ENCODE data around the gene PGM1.

The PGM1 gene

GRCh38 chr1:63635681-63636080 lies 42.5 kb downstream of the PGM1 start:
- DNase-seq = no peak

GRCh38 chr1:63636192-63637105 lies 43.2 kb downstream of the PGM1 start:
- DNase-seq = no peak

DNA sequence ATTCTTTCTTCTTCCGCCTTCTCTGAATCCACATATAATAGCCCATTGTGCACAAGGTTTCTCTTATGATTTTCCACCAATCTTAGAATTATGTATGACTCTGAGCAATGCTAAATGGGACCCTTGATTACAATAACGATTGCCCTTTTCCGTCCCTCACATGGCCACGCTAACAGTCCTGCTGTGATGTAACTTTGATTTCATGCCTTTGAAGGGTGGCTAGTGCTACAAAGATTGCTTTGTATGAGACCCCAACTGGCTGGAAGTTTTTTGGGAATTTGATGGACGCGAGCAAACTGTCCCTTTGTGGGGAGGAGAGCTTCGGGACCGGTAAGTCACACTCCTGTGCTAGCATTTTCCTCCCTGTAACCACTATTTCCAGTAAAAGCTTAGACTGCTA lies 45.3 kb downstream of the PGM1 start:
- no peak for DNase-seq

GRCh38 chr1:63638875-63639274 lies 45.7 kb downstream of the PGM1 start:
- no peak for DNase-seq

DNA sequence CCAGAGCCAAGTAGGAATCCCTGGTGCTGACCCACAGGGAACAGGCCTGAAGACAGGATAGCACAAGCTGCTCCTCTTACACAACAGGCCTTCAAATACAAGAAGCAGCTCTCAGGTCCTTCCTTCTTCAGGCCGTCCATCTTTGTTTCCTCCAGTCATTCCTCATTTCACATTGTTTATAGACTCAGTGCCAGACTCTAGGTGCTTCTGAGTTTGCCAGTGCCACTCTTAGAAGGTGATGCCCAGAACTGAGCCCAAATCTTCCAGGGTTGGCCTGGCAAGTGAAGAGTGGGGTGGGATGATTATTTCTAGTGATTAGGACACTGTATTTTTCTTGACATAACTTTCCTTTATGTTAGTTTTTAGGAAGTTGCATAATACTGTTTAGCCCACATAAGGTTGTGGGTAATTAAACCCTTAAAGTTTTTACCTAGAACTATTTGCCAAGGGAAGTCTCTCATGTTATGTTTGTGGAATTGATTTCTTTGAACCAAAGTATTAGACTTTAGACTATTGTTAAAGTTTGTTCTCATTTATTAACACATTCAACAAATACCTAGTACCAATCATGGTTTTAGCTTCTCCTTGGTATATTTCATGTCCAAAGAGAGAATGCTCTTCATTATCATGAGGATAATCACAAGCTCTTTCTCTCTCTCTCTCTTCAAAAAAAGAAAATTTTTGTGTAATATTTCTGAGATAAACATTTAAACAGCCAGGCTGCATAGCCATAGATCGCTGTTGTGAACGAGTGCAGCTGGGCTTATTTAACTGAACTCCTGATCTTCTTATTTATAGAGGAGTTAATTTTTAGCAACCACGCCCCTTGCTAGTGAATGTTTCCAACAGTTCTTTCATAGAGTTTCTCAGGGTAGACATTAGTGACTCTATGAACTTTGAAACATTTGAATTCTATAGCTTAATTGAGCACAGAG lies 47.7 kb downstream of the PGM1 start:
- no peak for DNase-seq

DNA sequence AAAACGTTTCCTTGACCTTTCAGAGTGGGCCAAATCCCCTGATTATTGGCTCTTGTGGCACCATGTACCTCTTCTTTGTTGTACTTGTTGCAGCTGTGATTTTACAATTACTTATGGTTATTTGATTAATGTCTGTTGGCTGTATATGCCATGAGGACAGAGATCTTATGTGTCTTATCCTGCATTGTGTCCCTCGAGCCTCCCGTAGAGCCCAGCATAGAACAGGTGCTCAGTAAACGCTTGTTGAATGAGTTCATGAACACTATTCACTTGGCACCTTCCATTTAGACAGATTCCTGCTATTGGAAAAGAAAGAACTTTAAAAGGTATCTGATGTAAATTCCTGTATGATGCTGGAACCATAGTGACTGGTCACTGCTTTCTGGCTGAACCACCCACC lies 48.4 kb downstream of the PGM1 start:
- DNase-seq = no peak

DNA sequence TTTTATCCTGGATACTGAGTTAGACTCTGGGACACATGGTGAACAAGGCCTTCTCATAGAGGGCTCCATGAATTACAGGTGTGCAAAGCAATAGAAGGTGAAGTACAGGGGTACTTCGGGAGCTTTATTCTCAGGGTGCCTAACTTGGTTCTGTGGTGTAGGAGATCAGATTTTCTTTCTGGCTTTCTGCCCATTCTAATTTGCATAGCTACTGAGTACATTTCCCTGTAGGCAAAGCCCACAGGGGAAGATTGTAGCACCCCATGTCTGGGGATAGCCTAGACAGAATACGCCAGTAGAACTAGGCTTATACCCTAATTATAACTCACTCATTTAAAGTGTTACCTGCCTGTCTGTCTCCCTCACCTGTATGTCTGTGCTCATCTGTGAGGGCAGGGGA lies 49.7 kb downstream of the PGM1 start:
- no peak for DNase-seq

- DNase-seq = no peak
Observed at GRCh38 chr1:63643517-63643916, 50.3 kb downstream of the PGM1 start.

- DNase-seq = no peak
Observed at GRCh38 chr1:63643926-63644325, 50.7 kb downstream of the PGM1 start.

DNA sequence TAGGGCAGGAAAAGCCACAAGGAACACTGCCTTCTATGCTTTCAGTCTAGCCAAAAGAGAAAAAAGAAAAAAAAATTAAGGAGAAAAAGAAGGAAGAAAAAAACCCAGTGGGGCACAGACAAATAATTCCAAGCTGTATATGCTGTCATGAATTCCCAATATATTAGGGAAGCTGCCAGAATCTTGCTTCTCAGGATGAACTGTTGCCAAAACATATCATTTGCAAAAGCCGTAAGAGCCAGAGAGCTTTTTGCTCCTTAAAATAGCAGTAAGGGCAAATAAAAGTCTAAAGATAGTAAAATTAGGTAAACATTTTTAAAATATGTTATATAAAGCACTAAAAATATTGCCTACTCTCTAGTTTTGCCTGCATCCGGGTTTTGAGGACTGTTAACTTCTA lies 52.1 kb downstream of the PGM1 start:
- no peak for DNase-seq

GRCh38 chr1:63648689-63649088 lies 55.5 kb downstream of the PGM1 start:
- DNase-seq = no peak

- no peak for DNase-seq
Observed at GRCh38 chr1:63651161-63651701, 58.0 kb downstream of the PGM1 start.

DNA sequence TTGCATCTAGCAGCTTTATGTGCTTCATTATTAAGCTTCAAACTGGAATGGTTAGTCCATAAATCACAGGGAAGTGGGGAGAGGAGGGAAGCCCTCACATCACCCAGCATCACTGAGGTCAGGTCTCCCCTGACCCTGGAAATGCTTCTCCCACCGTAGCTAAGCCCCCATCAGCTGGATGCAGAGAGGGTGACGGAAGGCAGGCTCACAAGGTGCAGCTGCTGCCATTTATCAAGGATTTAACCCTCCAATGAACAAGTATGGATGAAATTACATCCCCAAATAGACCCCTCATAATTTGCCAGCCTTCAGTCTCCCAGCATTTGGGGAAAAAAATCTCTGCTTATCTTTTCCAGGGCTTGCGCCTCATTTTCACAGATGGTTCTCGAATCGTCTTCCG lies 60.8 kb downstream of the PGM1 start:
- no peak for DNase-seq

DNA sequence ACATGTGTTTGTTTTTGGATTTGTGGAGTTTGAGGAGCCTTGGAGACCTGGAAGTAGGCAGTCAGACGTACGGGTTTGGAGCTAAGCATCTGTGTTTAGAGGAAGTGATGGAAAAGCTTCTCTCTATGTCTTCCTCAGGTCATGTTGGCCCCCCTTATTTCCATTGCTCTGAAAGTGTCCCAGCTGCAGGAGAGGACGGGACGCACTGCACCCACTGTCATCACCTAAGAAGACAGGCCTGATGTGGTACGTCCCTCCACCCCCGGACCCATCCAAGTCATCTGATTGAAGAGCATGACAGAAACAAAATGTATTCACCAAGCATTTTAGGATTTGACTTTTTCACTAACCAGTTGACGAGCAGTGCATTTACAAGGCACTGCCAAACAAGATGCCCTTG lies 66.2 kb downstream of the PGM1 start:
- DNase-seq = no peak

DNA sequence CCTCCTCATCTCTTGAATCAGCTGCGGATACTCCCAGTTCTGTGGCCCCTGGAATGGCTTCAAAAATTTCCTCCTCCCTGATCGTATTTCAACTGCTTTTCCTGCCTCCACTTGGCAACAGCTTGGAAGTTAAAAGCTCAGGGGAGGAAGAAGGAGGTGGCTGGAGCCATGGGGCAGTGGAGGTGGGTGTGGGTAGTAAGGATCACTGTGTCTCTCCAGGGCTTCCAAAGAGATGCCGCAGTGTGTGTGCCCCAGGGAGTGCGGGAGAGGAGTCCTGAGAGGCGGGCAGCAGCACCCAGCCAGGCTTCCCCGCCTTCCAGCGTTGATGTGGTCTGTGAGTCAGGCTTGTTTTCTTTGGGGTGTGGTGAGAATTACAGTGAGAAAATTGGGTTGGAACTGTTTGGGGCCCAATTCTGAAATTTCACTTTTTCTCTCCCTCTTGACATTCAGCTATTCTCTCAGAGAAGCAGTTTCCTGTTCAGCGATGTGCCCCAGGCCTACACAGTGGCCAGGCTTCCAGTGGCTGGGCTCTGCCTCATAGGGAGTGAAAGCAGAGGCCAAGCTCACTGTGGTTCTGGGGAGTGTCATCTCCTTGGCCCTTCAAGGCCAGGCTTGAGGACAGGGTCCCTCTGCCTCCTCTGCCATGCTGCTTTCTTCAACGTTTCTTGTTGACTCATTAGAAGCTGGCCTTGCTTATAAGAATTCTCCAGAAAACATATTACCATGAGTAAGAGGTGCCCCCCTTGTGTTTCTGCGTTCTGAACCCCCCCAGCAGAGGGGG lies 69.0 kb downstream of the PGM1 start:
- DNase-seq = no peak

GRCh38 chr1:63662841-63663240 lies 69.6 kb downstream of the PGM1 start:
- no peak for DNase-seq

DNA sequence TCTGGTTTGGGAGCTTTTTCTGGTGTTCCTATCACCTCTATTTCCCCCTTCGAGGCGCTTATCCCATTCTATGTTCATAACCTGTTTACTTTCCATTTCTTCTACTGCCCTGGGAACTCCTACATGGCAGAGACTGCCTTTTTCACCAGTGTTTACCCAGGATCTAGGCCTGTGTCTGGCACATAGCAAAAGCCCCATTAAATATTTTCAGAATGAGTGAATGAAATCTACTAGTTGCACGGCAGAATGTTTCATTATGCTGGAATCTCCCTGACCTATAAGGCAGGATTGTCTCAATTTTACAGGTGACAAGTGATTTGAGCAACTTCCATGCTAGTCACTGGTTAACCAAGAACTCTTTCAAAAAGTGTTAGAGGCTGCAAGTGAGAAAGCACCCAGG lies 70.1 kb downstream of the PGM1 start:
- no peak for DNase-seq

DNA sequence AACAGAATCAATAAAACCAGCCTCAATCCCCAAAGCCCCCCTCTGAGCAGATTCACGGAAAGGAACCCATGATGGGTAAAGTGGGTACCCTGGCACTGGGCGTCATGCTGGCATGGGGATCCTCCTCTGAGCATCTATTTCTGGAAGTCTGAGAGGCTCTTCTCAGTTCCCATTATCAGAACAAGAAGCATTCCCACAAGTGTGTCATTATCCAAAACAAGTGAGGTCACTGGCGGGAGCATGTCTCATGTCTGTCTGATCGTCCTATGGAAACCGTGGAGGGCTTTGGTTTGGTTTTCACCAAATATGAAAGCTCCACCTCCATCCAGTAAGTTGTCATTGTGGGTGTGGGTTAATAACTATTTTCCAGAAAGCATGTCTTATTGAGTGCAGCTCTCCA lies 70.7 kb downstream of the PGM1 start:
- DNase-seq = no peak

DNA sequence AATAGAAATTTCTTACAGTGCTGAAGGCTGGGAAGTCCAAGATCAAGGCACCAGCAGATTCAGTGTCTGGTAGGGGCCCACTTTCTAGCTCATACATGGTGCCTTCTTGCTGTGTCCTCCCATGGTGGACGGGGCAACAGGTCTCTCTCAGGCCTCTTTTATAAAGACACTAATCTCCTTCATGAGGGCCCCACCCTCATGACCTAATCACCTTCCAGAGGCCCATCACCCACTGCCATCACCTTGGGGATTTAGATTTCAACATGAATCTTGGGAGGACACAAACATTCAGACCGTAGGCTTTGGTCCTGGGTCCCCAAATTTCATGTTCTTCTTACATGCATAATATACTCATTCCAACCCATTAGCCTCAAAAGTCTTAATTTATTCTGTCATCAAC lies 71.5 kb downstream of the PGM1 start:
- DNase-seq = no peak

- DNase-seq = no peak
Observed at GRCh38 chr1:63665410-63665809, 72.2 kb downstream of the PGM1 start.

DNA sequence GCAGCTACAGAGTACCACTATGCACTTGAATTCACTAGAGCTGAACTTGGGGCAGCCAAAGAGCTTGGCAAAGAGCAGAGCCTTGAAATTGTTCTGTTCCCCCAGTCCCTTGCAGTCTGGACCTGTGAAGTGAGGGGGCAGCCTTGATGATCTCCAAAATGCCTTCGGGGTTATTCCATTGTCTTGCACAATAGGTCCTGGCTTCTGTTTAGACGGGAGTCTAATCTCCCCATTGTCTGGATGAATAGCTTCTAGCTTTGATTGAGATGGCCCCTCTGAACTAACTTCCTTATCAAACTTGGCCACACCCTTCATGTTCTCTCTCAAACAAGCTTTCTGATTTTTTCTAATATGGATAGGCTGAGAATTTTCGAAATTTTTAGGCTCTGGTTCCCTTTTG lies 72.6 kb downstream of the PGM1 start:
- no peak for DNase-seq

DNA sequence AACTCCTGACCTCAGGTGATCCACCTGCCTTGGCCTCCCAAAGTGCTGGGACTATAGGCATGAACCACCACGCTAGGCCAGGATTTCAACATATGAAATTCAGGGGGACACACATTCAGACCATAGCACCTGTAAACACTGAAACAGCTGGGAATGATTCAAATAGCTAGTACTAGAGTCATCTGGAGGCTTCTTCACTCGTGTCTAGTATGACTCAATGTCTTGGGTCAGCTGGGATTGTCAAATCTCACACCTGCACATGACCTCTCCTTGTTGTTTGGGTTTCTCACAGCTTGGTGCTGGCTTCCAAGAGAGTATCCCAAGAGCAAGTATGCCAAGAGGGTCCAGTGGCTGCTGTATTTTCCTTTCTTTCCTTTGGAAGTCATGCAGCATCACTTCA lies 75.1 kb downstream of the PGM1 start:
- DNase-seq = no peak

Measured in activated CD4-positive, alpha-beta T cell treated with anti-CD3 and anti-CD28 coated beads for 1 hour (primary cell).